ENCODE data around the gene CYP27C1.

CYP27C1 gene

DNA sequence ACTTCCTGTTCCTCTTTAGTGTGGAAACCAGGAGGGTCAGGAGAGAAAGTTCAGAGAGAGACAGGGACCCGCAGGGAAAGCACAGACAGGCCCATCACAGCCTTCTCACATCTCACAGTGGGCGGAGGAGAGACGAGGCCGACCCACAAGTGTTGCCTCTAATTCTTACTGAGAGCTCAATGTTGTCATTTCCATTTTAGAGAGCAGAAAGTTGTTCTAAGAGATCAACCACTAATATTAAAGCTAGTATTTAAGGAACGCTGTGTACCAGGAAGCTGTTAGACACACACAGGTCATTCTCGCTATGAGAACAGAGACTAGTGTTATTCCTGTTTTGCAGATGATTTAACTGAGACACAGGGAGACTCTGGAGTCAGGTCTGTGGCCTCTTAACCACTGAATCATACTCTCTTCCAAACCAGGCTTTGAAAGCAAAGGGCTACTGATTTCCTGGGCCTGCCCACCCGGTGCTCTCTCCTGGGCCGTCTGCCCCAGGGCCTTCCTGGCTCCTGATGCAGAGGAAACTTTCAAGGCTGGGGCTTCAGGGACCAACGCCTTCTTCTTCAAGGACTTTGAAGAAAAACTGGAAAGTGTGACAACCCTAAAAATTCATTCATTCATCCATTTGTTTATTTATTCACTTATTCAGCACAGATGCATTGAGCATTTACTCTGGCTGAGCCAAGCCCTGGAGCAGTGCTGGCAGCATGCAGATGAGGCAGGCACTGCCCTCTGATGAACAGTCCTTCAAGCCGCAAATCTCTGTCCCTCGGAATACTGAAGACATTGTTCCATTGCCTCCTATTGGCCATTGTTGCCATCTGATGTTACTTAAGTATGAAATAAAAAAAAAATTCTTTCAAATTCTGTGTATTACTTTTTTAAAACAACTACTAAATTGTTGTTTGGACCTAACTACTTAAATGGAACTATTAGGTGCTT lies 76.0 kb downstream of the CYP27C1 start:
- peak overlapping the region in 2 of 5 donors; percentile 30 to 39 for H3K9ac ChIP-seq (ENCODE audit: low read length in 5 of 5)
- H3K27me3 ChIP-seq (ENCODE audit: control insufficient read depth in 5 of 5, insufficient read depth in 4 of 5, low read length in 5 of 5) = peaks cover 0 to 4% (median 0%) of the 10 kb centered on the region in 5 donors
- peaks cover 0 to 34% (median 17%) of the 10 kb centered on the region in 5 donors for H3K4me1 ChIP-seq (ENCODE audit: control insufficient read depth in 5 of 5, insufficient read depth in 5 of 5, low read length in 5 of 5)
- H3K36me3 ChIP-seq (ENCODE audit: control insufficient read depth in 5 of 5, insufficient read depth in 5 of 5, low read length in 5 of 5) = no peaks in the 10 kb centered on the region
- H3K27ac ChIP-seq (ENCODE audit: low read depth, low read length) = no peak overlapping the region
- H3K4me3 ChIP-seq (ENCODE audit: low read depth in 1 of 5, low read length in 5 of 5) = no peak overlapping the region
- no peaks in the 10 kb centered on the region for H3K9me3 ChIP-seq (ENCODE audit: control insufficient read depth in 5 of 5, low read length in 5 of 5)

DNA sequence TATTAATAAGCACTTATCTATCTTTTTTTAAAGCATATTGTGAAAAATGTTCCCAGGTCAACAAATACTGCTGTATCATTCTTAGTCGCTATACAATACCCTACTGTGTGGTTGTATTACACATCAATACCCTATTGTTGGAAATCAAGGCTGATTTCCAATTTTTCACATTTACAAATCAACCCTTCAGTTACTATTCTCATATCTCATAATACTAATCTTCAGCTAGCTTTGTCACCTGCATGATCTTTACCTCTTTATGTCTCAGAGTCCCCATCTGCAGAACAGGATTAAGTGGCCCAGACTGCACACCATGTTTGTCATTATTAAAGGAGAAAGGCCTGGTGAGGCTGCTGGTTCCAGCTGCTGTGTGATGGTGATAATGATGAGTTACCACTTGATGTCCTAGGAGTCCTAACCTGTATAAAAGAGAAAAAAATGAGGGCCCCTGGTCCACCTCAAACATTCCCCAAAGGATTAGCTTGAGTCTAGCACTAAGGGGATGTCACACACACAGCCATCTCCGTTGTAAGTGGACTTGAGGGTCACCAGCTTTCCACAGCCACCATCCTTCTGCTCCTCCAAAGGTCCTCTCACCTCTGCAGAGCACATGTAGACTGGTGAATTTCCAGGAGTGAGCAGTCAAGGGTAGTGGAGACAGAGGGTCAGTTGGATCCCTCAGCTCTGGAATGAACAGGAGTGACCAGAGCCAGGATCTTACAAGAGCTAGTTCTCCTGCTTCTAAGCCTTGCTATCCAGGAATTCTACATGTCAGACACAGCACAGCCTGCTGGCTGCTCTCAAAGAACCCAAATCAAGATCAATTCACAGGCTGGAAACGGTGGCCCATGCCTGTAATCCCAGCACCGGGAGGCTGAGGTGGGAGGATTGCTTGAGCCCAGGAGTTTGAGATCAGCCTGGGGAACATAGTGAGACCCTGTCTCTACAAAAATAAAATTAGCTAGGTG lies 77.2 kb downstream of the CYP27C1 start:
- Histone ChIP-seq H3K4me3 (ENCODE audit: low read depth in 1 of 5, low read length in 5 of 5) (no peak overlapping the region), H3K27me3 (ENCODE audit: control insufficient read depth in 5 of 5, insufficient read depth in 4 of 5, low read length in 5 of 5) (peaks cover 0 to 4% (median 0%) of the 10 kb centered on the region in 5 donors), H3K9ac (ENCODE audit: low read length in 5 of 5) (no peak overlapping the region), H3K36me3 (ENCODE audit: control insufficient read depth in 5 of 5, insufficient read depth in 5 of 5, low read length in 5 of 5) (no peaks in the 10 kb centered on the region), H3K4me1 (ENCODE audit: control insufficient read depth in 5 of 5, insufficient read depth in 5 of 5, low read length in 5 of 5) (peaks cover 0 to 34% (median 17%) of the 10 kb centered on the region in 5 donors), H3K27ac (ENCODE audit: low read depth, low read length) (no peak overlapping the region), H3K9me3 (ENCODE audit: control insufficient read depth in 5 of 5, low read length in 5 of 5) (no peaks in the 10 kb centered on the region)

DNA sequence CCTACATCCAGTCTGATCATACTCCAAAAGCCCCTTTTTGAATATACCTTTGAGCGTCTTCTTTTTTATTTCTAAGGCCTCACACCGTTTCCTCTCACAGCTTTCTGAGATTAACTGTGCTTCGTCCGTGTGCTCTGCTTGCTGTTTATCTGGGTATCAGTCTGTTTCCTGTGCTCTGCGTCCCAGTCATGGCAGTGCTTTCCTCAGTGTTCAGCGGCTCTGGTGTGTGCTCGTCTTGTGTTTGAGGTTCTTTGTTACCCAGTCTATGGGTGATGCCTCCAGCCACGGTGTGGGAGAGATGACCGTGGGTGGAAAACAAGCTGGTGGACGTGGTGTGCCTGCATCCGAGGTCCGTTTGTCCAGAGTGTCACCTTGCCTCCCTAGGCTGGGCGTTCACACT lies 79.6 kb downstream of the CYP27C1 start:
- H3K9me3 ChIP-seq (ENCODE audit: control insufficient read depth in 5 of 5, low read length in 5 of 5) = no peaks in the 10 kb centered on the region
- H3K4me1 ChIP-seq (ENCODE audit: control insufficient read depth in 5 of 5, insufficient read depth in 5 of 5, low read length in 5 of 5) = peaks cover 0 to 34% (median 20%) of the 10 kb centered on the region in 5 donors
- no peak overlapping the region for H3K27ac ChIP-seq (ENCODE audit: low read depth, low read length)
- no peak overlapping the region for H3K4me3 ChIP-seq (ENCODE audit: low read depth in 1 of 5, low read length in 5 of 5)
- H3K27me3 ChIP-seq (ENCODE audit: control insufficient read depth in 5 of 5, insufficient read depth in 4 of 5, low read length in 5 of 5) = peaks cover 0 to 4% (median 0%) of the 10 kb centered on the region in 5 donors
- H3K9ac ChIP-seq (ENCODE audit: low read length in 5 of 5) = no peak overlapping the region
- no peaks in the 10 kb centered on the region for H3K36me3 ChIP-seq (ENCODE audit: control insufficient read depth in 5 of 5, insufficient read depth in 5 of 5, low read length in 5 of 5)

DNA sequence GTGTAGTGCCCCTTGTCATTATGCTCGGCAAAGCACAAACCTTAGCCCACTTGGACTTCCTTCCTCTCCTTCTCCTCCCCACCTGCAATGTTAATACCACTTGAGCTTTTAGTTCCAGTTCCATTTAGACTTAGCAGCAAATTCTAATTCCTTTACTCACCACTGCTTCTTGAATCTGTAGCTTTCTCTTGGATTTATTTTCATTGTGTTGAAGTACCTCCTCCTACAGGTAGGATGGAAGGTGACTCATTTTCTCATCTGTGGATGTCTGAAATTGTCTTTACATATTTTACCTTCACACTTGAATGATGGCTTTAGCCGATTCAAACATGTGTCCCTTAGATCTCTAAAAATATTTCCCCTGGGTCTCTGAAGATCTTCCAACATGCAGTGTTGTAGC lies 80.3 kb downstream of the CYP27C1 start:
- no peaks in the 10 kb centered on the region for H3K36me3 ChIP-seq (ENCODE audit: control insufficient read depth in 5 of 5, insufficient read depth in 5 of 5, low read length in 5 of 5)
- H3K27ac ChIP-seq (ENCODE audit: low read depth, low read length) = no peak overlapping the region
- no peak overlapping the region for H3K4me3 ChIP-seq (ENCODE audit: low read depth in 1 of 5, low read length in 5 of 5)
- H3K4me1 ChIP-seq (ENCODE audit: control insufficient read depth in 5 of 5, insufficient read depth in 5 of 5, low read length in 5 of 5) = peaks cover 0 to 31% (median 20%) of the 10 kb centered on the region in 5 donors
- H3K9ac ChIP-seq (ENCODE audit: low read length in 5 of 5) = no peak overlapping the region
- no peaks in the 10 kb centered on the region for H3K9me3 ChIP-seq (ENCODE audit: control insufficient read depth in 5 of 5, low read length in 5 of 5)
- H3K27me3 ChIP-seq (ENCODE audit: control insufficient read depth in 5 of 5, insufficient read depth in 4 of 5, low read length in 5 of 5) = peaks cover 0 to 4% (median 0%) of the 10 kb centered on the region in 5 donors

DNA sequence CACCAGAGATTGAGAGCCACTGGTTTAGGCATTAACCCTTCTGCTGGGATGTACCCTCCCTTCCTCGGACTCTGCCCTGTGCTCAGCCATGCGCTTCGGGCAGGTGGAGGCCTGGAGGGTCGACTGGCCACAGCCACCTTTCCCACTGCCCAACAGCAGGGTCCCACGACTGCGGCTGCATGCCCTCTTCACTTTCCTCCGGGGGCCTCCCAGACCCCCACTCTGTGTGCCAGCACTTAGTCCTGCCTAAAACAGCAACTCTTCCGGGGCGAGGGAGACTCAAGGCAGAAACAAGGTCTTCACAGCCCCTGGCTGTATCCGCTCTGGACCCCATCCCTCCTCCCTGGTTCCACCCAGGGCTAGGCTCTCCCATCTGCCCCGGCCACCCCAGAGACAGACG lies 81.8 kb downstream of the CYP27C1 start:
- Histone ChIP-seq H3K27ac (ENCODE audit: low read depth, low read length) (no peak overlapping the region), H3K4me3 (ENCODE audit: low read depth in 1 of 5, low read length in 5 of 5) (no peak overlapping the region), H3K4me1 (ENCODE audit: control insufficient read depth in 5 of 5, insufficient read depth in 5 of 5, low read length in 5 of 5) (peaks cover 0 to 30% (median 19%) of the 10 kb centered on the region in 5 donors), H3K9me3 (ENCODE audit: control insufficient read depth in 5 of 5, low read length in 5 of 5) (no peaks in the 10 kb centered on the region), H3K36me3 (ENCODE audit: control insufficient read depth in 5 of 5, insufficient read depth in 5 of 5, low read length in 5 of 5) (no peaks in the 10 kb centered on the region), H3K27me3 (ENCODE audit: control insufficient read depth in 5 of 5, insufficient read depth in 4 of 5, low read length in 5 of 5) (peaks cover 0 to 4% (median 0%) of the 10 kb centered on the region in 5 donors), H3K9ac (ENCODE audit: low read length in 5 of 5) (no peak overlapping the region)

DNA sequence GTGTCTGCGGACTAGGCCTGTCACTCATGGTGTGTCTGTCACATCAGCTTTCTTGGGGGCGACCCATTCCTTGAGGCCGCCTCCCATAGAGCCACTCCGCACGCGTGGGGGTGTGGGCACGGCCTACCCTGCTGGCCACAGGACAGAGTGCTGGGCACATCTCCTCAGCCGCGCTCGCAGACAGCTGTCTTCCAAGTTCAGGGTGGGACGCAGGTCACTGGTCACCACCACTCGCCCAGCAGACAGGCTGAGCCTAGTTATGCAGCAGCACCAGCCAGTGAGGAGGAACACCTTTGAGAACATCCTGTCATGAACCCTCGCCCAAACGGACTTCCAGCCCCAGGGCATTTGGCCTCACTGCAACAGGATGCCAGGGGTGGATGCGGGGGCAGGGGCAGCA lies 82.4 kb downstream of the CYP27C1 start:
- no peak overlapping the region for H3K4me3 ChIP-seq (ENCODE audit: low read depth in 1 of 5, low read length in 5 of 5)
- no peak overlapping the region for H3K27ac ChIP-seq (ENCODE audit: low read depth, low read length)
- no peaks in the 10 kb centered on the region for H3K36me3 ChIP-seq (ENCODE audit: control insufficient read depth in 5 of 5, insufficient read depth in 5 of 5, low read length in 5 of 5)
- peaks cover 0 to 26% (median 16%) of the 10 kb centered on the region in 5 donors for H3K4me1 ChIP-seq (ENCODE audit: control insufficient read depth in 5 of 5, insufficient read depth in 5 of 5, low read length in 5 of 5)
- H3K9me3 ChIP-seq (ENCODE audit: control insufficient read depth in 5 of 5, low read length in 5 of 5) = no peaks in the 10 kb centered on the region
- peaks cover 0 to 4% (median 0%) of the 10 kb centered on the region in 5 donors for H3K27me3 ChIP-seq (ENCODE audit: control insufficient read depth in 5 of 5, insufficient read depth in 4 of 5, low read length in 5 of 5)
- no peak overlapping the region for H3K9ac ChIP-seq (ENCODE audit: low read length in 5 of 5)

DNA sequence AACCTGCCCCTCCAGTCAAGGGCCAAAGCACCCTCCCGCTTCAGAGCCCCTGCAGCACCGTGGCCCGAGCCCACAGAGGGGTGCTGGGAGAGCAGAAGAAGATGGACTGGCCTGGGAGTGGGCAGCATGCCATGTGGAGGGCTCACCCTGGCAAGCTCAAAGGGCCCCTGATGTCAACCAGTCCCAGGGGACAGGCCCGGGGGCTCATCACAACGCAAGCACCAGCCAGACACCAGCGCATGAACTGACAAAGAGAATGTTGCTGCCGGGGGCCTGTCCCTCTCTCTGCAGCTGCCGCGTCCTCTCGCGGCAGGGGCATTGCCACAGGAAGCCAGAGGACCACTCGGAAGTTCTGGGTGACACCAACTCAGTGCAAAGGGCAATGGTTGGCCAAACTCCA lies 82.9 kb downstream of the CYP27C1 start:
- H3K27ac ChIP-seq (ENCODE audit: low read depth, low read length) = no peak overlapping the region
- H3K9ac ChIP-seq (ENCODE audit: low read length in 5 of 5) = no peak overlapping the region

DNA sequence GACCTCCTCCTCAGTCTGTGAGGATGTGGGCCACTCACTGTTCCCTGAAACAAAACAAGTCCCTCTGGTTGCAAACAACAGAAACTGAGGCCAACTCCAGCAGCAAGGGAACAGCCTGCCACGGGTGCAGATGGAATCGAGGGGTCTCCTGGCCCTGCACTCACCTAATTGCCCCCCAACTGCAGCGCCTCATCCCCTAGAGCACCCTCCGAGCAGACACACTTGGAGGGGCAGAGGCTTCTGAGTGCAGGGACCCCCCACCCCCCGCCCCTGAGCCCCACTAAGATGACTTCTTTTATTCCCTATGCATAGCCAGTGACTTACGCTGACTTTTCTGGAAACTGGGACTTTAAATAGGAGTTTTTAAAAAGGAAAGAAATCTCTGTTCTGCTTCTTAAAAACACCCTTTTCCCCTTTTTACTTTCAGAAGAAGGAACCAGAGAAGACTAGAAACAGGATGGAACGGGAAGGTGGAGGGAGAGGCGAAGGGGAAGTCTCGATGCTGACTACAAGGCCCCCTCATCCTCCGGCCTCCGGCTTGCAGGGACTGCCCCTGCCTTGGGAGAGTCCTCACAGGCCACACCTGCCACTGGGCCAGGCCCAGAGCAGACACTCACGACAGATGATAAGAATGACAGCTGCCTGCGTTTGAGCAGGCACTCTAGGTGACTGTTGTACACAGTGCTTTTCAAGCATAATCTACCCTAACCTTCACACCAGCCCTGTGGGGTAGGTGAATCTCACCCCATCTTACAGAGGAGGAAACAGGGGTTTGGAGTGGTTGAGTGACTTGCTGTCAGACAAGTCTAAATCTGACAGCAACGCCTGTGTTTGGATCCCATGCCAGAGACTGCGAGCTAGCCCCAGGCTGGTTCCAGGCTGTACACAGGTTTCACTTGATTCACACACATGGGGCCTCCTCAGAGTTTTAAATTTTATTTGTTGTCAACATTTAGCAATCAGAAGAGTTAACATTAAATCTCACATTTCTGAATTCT lies 85.0 kb downstream of the CYP27C1 start:
- Histone ChIP-seq H3K36me3 (ENCODE audit: control insufficient read depth in 5 of 5, insufficient read depth in 5 of 5, low read length in 5 of 5) (no peaks in the 10 kb centered on the region), H3K27me3 (ENCODE audit: control insufficient read depth in 5 of 5, insufficient read depth in 4 of 5, low read length in 5 of 5) (no peaks in the 10 kb centered on the region), H3K9ac (ENCODE audit: low read length in 5 of 5) (no peak overlapping the region), H3K4me3 (ENCODE audit: low read depth in 1 of 5, low read length in 5 of 5) (no peak overlapping the region), H3K27ac (ENCODE audit: low read depth, low read length) (no peak overlapping the region), H3K9me3 (ENCODE audit: control insufficient read depth in 5 of 5, low read length in 5 of 5) (no peaks in the 10 kb centered on the region), H3K4me1 (ENCODE audit: control insufficient read depth in 5 of 5, insufficient read depth in 5 of 5, low read length in 5 of 5) (peaks cover 0 to 26% (median 14%) of the 10 kb centered on the region in 5 donors)

More for the DNA sequence above, 82.9 kb downstream of the CYP27C1 start:
- no peaks in the 10 kb centered on the region for H3K9me3 ChIP-seq (ENCODE audit: control insufficient read depth in 5 of 5, low read length in 5 of 5)
- no peaks in the 10 kb centered on the region for H3K36me3 ChIP-seq (ENCODE audit: control insufficient read depth in 5 of 5, insufficient read depth in 5 of 5, low read length in 5 of 5)
- peaks cover 0 to 4% (median 0%) of the 10 kb centered on the region in 5 donors for H3K27me3 ChIP-seq (ENCODE audit: control insufficient read depth in 5 of 5, insufficient read depth in 4 of 5, low read length in 5 of 5)
- peaks cover 0 to 26% (median 14%) of the 10 kb centered on the region in 5 donors for H3K4me1 ChIP-seq (ENCODE audit: control insufficient read depth in 5 of 5, insufficient read depth in 5 of 5, low read length in 5 of 5)
- H3K4me3 ChIP-seq (ENCODE audit: low read depth in 1 of 5, low read length in 5 of 5) = no peak overlapping the region

DNA sequence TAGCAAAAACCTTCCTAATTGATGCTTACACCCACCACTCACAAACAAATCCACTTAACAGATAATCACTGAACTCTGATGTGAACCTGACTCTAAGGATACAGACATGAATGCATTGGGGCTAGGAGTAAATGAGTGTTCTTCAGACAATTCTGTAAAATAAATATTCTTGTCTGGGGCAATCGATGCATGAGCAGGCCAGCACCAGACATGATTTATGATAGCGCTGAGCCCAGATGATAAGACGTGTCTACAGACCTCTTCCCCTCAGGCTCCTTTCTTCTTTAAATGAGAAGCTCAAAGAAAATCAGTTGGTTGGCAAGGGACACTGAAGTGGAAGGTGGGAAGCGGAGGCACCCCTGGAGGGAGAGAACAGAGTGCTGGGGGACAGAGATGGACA lies 85.9 kb downstream of the CYP27C1 start:
- no peaks in the 10 kb centered on the region for H3K27me3 ChIP-seq (ENCODE audit: control insufficient read depth in 5 of 5, insufficient read depth in 4 of 5, low read length in 5 of 5)
- no peak overlapping the region for H3K9ac ChIP-seq (ENCODE audit: low read length in 5 of 5)

More for the DNA sequence above, 85.9 kb downstream of the CYP27C1 start:
- Histone ChIP-seq H3K9me3 (ENCODE audit: control insufficient read depth in 5 of 5, low read length in 5 of 5) (no peaks in the 10 kb centered on the region), H3K4me3 (ENCODE audit: low read depth in 1 of 5, low read length in 5 of 5) (no peak overlapping the region), H3K36me3 (ENCODE audit: control insufficient read depth in 5 of 5, insufficient read depth in 5 of 5, low read length in 5 of 5) (no peaks in the 10 kb centered on the region), H3K4me1 (ENCODE audit: control insufficient read depth in 5 of 5, insufficient read depth in 5 of 5, low read length in 5 of 5) (peaks cover 0 to 26% (median 14%) of the 10 kb centered on the region in 5 donors), H3K27ac (ENCODE audit: low read depth, low read length) (no peak overlapping the region)
